Astrocyte of the cerebellum (primary cell): ENCODE results near the gene SLC12A9.

ENCODE experiments used
- DNase-seq: peaks from one replicate; pipeline ENCODE4 v3.0.0-alpha.2; 2011; ENCODE audit warnings: low read depth
- H3K4me3 ChIP-seq: 2 replicates; pipeline ENCODE4 v1.5.1; 2011; ENCODE audit warnings: mild to moderate bottlenecking, low read depth, low read length, moderate library complexity
- CTCF ChIP-seq: IDR thresholded peaks from 2 replicates; pipeline ENCODE4 v1.5.1; 2012; ENCODE audit warnings: low read length, low read depth, moderate library complexity, mild to moderate bottlenecking; ENCODE audit errors: missing control alignments
- in situ Hi-C: cut with HindIII; loops from 2 replicates; pipeline ENCODE4 v1.10.0; 2017; ENCODE audit warnings: low sequenced_read_pairs

SLC12A9 gene

GRCh38 chr7:100887516-100888290, 35.2 kb downstream of the SLC12A9 start:
- DNase-seq = no peak
- TF ChIP-seq CTCF = no peak
- no peak overlapping the region for H3K4me3 ChIP-seq
- in situ Hi-C loops = loop anchor here (10.0 kb wide), 3 partner anchors 57 to 197 kb away; partner anchors contain the start of genes MUC3A and TRIM56

DNA sequence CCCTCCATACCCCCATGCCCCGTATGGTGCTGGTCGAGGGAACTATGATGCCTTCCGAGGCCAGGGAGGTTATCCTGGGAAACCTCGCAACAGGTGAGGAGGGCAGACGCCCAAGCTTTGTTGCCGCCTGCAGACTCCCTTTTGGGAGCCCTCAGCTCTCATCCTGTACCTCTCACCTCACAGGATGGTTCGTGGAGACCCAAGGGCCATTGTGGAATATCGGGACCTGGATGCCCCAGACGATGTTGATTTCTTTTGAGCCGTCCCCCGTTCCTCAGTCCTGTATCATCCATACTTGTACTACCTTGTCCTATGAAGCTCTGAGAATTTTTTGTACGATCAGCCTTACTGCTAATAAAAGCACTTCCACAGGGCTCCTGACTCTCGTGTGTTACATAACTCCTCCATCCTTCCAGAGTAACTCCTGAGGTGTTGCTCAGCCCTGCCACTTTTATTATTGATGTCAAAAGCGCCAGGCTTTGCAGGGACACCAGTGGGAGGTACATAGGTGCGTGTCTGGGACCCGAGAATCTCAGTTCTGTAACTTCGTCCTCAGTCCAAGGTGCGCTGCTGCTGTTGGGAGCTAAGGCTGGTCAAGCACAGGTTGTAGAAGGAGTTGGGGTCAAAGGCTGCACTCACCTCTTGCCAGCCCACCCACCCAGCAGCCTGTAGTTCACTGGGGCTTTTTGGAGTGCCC, 35.9 kb downstream of the SLC12A9 start:
- TF ChIP-seq CTCF = no peak
- no peak for DNase-seq
- in situ Hi-C loops = loop anchor here (10.0 kb wide), 3 partner anchors 56 to 196 kb away; partner anchors contain the start of genes MUC3A and TRIM56
- H3K4me3 ChIP-seq = peak overlapping the region; percentile 56

DNA sequence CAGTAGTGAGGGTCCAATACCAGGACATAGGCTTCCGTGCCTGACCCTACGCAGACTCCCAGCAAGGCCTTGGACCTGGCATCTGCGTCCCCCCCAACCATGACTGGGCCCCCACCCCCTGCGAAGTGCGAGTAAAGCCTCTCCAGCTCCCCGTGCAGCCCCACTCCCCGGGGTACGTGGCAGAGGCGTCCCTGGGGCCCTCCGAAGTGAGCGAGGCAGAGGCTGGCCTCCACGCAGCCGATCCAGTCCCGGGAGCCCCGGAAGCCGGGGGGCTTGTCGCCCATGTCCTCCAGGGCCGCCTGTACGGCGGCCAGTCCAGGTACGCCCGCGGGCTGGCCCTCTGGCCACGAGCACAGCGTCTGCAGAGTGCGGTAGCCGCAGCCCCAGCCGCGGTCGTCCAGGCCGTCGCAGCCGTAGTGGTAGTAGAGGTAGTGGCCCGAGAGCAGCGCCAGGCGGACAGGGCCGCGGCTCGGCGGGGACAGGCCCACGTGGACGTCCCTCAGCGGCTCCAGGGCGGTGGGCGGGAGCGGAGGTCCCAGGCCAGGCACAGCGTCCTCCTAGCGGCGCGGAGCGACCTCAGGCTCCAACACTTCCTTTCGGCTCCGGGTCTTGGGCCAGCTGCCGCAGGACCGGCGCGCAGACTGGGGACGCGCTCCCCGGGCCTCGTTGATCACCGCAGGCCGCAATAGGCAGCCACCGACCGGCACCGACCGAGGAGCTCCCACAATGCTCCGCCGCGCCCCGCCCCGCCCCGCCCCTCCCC, 36.7 kb downstream of the SLC12A9 start, which contains the start of gene UFSP1:
Gene UFSP1, minus strand, starts transcription at position 728 of the 763 bp plus-strand sequence. Its CDS starts 444 bp downstream, at position 284.
- in situ Hi-C loops = loop anchor here (10.0 kb wide), 3 partner anchors 56 to 196 kb away; partner anchors contain the start of genes MUC3A and TRIM56
- no peak for DNase-seq
- no peak for TF ChIP-seq CTCF
- H3K4me3 ChIP-seq = peak within 1 kb of the TSS; percentile 56

DNA sequence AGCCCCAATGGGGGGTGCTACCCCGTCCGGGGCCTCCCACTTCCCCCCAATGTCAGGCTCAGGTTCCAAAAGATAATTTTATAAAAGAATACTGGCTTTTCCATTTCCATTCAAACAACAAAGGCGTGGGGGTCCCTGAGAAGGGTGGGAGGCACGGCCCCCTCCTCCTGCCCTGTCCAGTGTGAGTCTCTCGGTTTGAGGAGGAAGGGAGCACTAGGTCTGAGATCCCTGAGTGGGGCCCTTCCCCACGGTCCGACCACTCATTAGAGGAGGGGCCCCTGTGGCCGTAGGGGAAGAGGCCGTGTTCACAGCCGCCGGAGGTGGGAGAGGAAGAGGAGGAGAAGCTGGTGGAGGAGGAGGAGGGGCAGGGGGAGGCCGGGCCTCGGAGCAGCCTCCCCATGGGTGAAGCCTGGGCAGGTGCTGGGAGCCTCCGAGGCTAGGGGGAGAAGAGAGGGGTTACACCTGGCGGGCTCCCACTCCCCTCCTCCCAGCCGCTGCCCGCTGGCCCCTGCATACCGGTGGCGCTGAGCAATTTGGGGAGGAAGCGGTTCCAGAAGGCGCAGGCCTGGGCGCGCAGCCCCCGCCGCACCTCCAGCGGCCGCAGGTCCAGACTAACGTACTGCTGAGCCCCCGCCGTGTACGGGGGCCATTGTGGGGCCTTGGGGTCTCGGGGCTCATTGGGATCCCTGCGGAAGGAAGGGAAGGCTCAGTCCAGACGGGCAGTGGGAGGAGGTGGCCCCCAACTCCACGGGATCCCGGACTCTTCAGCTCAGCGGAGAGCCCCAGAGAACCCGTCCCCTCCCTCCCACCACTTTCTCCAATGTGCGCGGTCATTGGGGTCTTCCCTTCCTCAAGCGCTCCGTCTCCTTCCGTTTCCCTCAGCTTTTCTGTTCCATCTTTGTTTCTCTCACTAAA, 38.4 kb downstream of the SLC12A9 start:
- DNase-seq = no peak
- in situ Hi-C loops = no loop called here
- H3K4me3 ChIP-seq = peak overlapping the region; percentile 56
- TF ChIP-seq CTCF = no peak

- in situ Hi-C loops = no loop called here
- DNase-seq = no peak
- H3K4me3 ChIP-seq = no peak overlapping the region
- no peak for TF ChIP-seq CTCF
Observed at GRCh38 chr7:100891568-100892247, 39.2 kb downstream of the SLC12A9 start.
